ENCODE results near the gene IGSF5. TPM values are rescaled to one million over a fixed set of nuclear protein-coding genes. Genes with fewer than 3 reads are reported as not detected.
A peak's percentile ranks its signal among the peaks of the same experiment; 100 is the strongest.

IGSF5 gene
- total RNA-seq, 1 experiment from 2014 or later, result 0.18 TPM

- H3K27me3 ChIP-seq (replicated peaks; ENCODE audit: control insufficient read depth, insufficient read depth, low read length), result no peaks in the 10 kb centered on the region
- H3K4me1 ChIP-seq, result peaks cover 13% of the 10 kb centered on the region
- peaks cover 17% of the 10 kb centered on the region for H3K4me1 Mint-ChIP-seq (ENCODE audit: low read depth, unreplicated experiment)
- no peaks in the 10 kb centered on the region; the same call in 1 of the 2 replicates for H3K36me3 ChIP-seq (ENCODE audit: control insufficient read depth, insufficient read depth, low read length)
- ChIA-PET CTCF (no interaction called here), POLR2A (no interaction called here)
- no peak overlapping the region for H3K4me3 ChIP-seq (ENCODE audit: low read depth, low read length)
- no peaks in the 10 kb centered on the region for H3K36me3 Mint-ChIP-seq (ENCODE audit: insufficient read depth, unreplicated experiment)
- TF ChIP-seq, protein P1, sequence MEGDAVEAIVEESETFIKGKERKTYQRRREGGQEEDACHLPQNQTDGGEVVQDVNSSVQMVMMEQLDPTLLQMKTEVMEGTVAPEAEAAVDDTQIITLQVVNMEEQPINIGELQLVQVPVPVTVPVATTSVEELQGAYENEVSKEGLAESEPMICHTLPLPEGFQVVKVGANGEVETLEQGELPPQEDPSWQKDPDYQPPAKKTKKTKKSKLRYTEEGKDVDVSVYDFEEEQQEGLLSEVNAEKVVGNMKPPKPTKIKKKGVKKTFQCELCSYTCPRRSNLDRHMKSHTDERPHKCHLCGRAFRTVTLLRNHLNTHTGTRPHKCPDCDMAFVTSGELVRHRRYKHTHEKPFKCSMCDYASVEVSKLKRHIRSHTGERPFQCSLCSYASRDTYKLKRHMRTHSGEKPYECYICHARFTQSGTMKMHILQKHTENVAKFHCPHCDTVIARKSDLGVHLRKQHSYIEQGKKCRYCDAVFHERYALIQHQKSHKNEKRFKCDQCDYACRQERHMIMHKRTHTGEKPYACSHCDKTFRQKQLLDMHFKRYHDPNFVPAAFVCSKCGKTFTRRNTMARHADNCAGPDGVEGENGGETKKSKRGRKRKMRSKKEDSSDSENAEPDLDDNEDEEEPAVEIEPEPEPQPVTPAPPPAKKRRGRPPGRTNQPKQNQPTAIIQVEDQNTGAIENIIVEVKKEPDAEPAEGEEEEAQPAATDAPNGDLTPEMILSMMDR (IDR thresholded peaks at IDR 0.05; ENCODE audit: insufficient read depth in 1 of 2, low read depth in 1 of 2, low read length in 1 of 2, severe bottlenecking in 1 of 2, unreplicated experiment in 1 of 2), result no peak
- peak overlapping the region; percentile 1 for H3K27ac Mint-ChIP-seq (ENCODE audit: unreplicated experiment)
- peaks cover 10% of the 10 kb centered on the region for H3K9me3 Mint-ChIP-seq (ENCODE audit: unreplicated experiment)
- H3K27me3 Mint-ChIP-seq (ENCODE audit: insufficient read depth, unreplicated experiment), result no peaks in the 10 kb centered on the region
- peak in 1 of 2 experiments; percentile 16 for DNase-seq
- intact Hi-C loops (cut with micrococcal nuclease; ENCODE audit: unreplicated experiment), result no loop called here
- H3K9me3 ChIP-seq, result no peaks in the 10 kb centered on the region; the same call in 1 of the 2 replicates
- no peak overlapping the region for H3K4me3 Mint-ChIP-seq (ENCODE audit: unreplicated experiment)
- BruUV-seq (replicated peaks), result no TSS peak
These were observed 61.0 kb downstream of the IGSF5 start for GRCh38 chr21:39805983-39806382.

GRCh38 chr21:39807738-39808137, 62.8 kb downstream of the IGSF5 start:
- peaks cover 17% of the 10 kb centered on the region for H3K4me1 Mint-ChIP-seq (ENCODE audit: low read depth, unreplicated experiment)
- no peaks in the 10 kb centered on the region for H3K27me3 Mint-ChIP-seq (ENCODE audit: insufficient read depth, unreplicated experiment)
- no peaks in the 10 kb centered on the region for H3K27me3 ChIP-seq (replicated peaks; ENCODE audit: control insufficient read depth, insufficient read depth, low read length)
- BruUV-seq (replicated peaks), result no TSS peak
- intact Hi-C loops (cut with micrococcal nuclease; ENCODE audit: unreplicated experiment), result no loop called here
- CTCF ChIA-PET, result no interaction called here
- no peaks in the 10 kb centered on the region; the same call in 1 of the 2 replicates for H3K9me3 ChIP-seq
- H3K27ac Mint-ChIP-seq (ENCODE audit: unreplicated experiment), result peak overlapping the region; percentile 43
- no peak overlapping the region for H3K4me3 ChIP-seq (ENCODE audit: low read depth, low read length)
- DNase-seq, result peak in 1 of 2 experiments; percentile 25
- TF ChIP-seq, protein P1 (IDR thresholded peaks at IDR 0.05; ENCODE audit: insufficient read depth in 1 of 2, low read depth in 1 of 2, low read length in 1 of 2, severe bottlenecking in 1 of 2, unreplicated experiment in 1 of 2), result no peak
- H3K36me3 Mint-ChIP-seq (ENCODE audit: insufficient read depth, unreplicated experiment), result no peaks in the 10 kb centered on the region
- H3K9me3 Mint-ChIP-seq (ENCODE audit: unreplicated experiment), result peaks cover 10% of the 10 kb centered on the region
- POLR2A ChIA-PET, result no interaction called here
- H3K36me3 ChIP-seq (ENCODE audit: control insufficient read depth, insufficient read depth, low read length), result no peaks in the 10 kb centered on the region; the same call in 1 of the 2 replicates
- H3K4me1 ChIP-seq, result peaks cover 13% of the 10 kb centered on the region
- H3K4me3 Mint-ChIP-seq (ENCODE audit: unreplicated experiment), result no peak overlapping the region

DNA sequence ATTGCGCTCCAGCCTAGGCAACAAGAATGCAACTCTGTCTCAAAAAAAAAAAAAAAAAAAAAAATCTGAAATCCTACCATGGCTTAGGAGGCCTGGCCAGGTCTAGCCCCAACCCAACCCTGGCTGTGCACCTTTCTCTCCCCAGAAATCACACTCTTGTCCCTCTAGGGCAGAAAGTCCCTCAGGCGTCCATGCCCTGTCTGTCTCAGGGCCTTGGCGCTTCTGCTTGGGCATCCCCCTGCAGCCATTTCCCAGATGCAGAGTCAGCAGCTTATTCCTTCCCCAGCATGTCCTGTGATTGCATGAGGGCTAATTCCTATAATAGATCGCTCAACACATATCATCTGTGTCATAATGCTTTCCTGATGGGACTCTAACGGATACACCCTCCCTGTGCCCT, 65.0 kb downstream of the IGSF5 start:
- BruUV-seq (replicated peaks), result no TSS peak
- ChIA-PET POLR2A (no interaction called here), CTCF (no interaction called here)
- peaks cover 17% of the 10 kb centered on the region for H3K4me1 Mint-ChIP-seq (ENCODE audit: low read depth, unreplicated experiment)
- no peaks in the 10 kb centered on the region for H3K27me3 ChIP-seq (replicated peaks; ENCODE audit: control insufficient read depth, insufficient read depth, low read length)
- H3K36me3 ChIP-seq (ENCODE audit: control insufficient read depth, insufficient read depth, low read length), result no peaks in the 10 kb centered on the region
- no peaks in the 10 kb centered on the region for H3K27me3 Mint-ChIP-seq (ENCODE audit: insufficient read depth, unreplicated experiment)
- DNase-seq, result no peak
- no peak overlapping the region for H3K27ac Mint-ChIP-seq (ENCODE audit: unreplicated experiment)
- intact Hi-C loops (cut with micrococcal nuclease; ENCODE audit: unreplicated experiment), result no loop called here
- peaks cover 7% of the 10 kb centered on the region for H3K9me3 Mint-ChIP-seq (ENCODE audit: unreplicated experiment)
- H3K4me3 ChIP-seq (ENCODE audit: low read depth, low read length), result no peak overlapping the region
- TF ChIP-seq, protein P1 (IDR thresholded peaks at IDR 0.05; ENCODE audit: insufficient read depth in 1 of 2, low read depth in 1 of 2, low read length in 1 of 2, severe bottlenecking in 1 of 2, unreplicated experiment in 1 of 2), result no peak
- no peak overlapping the region for H3K4me3 Mint-ChIP-seq (ENCODE audit: unreplicated experiment)
- H3K4me1 ChIP-seq, result peaks cover 13% of the 10 kb centered on the region
- no peaks in the 10 kb centered on the region; the same call in 1 of the 2 replicates for H3K9me3 ChIP-seq
- H3K36me3 Mint-ChIP-seq (ENCODE audit: insufficient read depth, unreplicated experiment), result no peaks in the 10 kb centered on the region

Data from Caco-2 (cell line).